ENCODE results near the gene CRAMP1. TPM values are rescaled to one million over a fixed set of nuclear protein-coding genes. Genes with fewer than 3 reads are reported as not detected.

Gene CRAMP1
- total RNA-seq (2022; extraction: Qiagen RNA extraction; ENCODE audit: low read depth) = 13.9 to 17.3 TPM (median 16.1 TPM) in 5 replicates

GRCh38 chr16:1612320-1613111 lies at the start of gene CRAMP1:
Gene CRAMP1, plus strand, starts transcription at chr16:1612360. Its CDS starts 2,280 bp downstream, at chr16:1614640.

GRCh38 chr16:1677942-1678499 lies 65.9 kb downstream of the CRAMP1 start, which contains the start of gene JPT2:
Gene JPT2, plus strand, starts transcription at chr16:1678279. Its CDS starts 34 bp downstream, at chr16:1678313.

GRCh38 chr16:1705688-1706385 lies 93.7 kb downstream of the CRAMP1 start, which contains the start of gene MAPK8IP3:
Gene MAPK8IP3, plus strand, starts transcription at chr16:1706195. Its CDS starts 145 bp downstream, at chr16:1706340.

Other genes starting within 250 kb of the CRAMP1 start
- gene UNKL, start 197.7 kb upstream of the CRAMP1 start, total RNA-seq (2022; extraction: Qiagen RNA extraction; ENCODE audit: low read depth) = 27.5 to 45.1 TPM (median 44.8 TPM) in 5 replicates
- 29.6 to 38.5 TPM (median 37.1 TPM) in 5 replicates for gene UQCC4, start 191.6 kb upstream of the CRAMP1 start, total RNA-seq (2022; extraction: Qiagen RNA extraction; ENCODE audit: low read depth)
- gene PERCC1, start 181.3 kb upstream of the CRAMP1 start, total RNA-seq (2022; extraction: Qiagen RNA extraction; ENCODE audit: low read depth) = not detected in 5 replicates
- 0.14 to 0.89 TPM (median 0.44 TPM) in 5 replicates for gene CCDC154, start 167.8 kb upstream of the CRAMP1 start, total RNA-seq (2022; extraction: Qiagen RNA extraction; ENCODE audit: low read depth)
- 66.8 to 86.1 TPM (median 76.1 TPM) in 5 replicates for gene CLCN7, start 137.3 kb upstream of the CRAMP1 start, total RNA-seq (2022; extraction: Qiagen RNA extraction; ENCODE audit: low read depth)
- not detected in 5 replicates for gene PTX4, start 123.4 kb upstream of the CRAMP1 start, total RNA-seq (2022; extraction: Qiagen RNA extraction; ENCODE audit: low read depth)
- 32.1 to 45.2 TPM (median 36.7 TPM) in 5 replicates for gene TELO2, start 119.0 kb upstream of the CRAMP1 start, total RNA-seq (2022; extraction: Qiagen RNA extraction; ENCODE audit: low read depth)
- gene TMEM204, start 78.7 kb upstream of the CRAMP1 start, total RNA-seq (2022; extraction: Qiagen RNA extraction; ENCODE audit: low read depth) = not detected in 5 replicates
- gene IFT140, start 288 bp upstream of the CRAMP1 start, total RNA-seq (2022; extraction: Qiagen RNA extraction; ENCODE audit: low read depth) = 8.1 to 11.0 TPM (median 8.7 TPM) in 5 replicates
- gene JPT2, start 65.9 kb downstream of the CRAMP1 start, total RNA-seq (2022; extraction: Qiagen RNA extraction; ENCODE audit: low read depth) = 168 to 223 TPM (median 172 TPM) in 5 replicates
- 44.6 to 62.9 TPM (median 50.1 TPM) in 5 replicates for gene MAPK8IP3, start 93.8 kb downstream of the CRAMP1 start, total RNA-seq (2022; extraction: Qiagen RNA extraction; ENCODE audit: low read depth)
- gene NME3, start 159.2 kb downstream of the CRAMP1 start, total RNA-seq (2022; extraction: Qiagen RNA extraction; ENCODE audit: low read depth) = 25.3 to 62.4 TPM (median 54.1 TPM) in 5 replicates
- gene EME2, start 160.4 kb downstream of the CRAMP1 start, total RNA-seq (2022; extraction: Qiagen RNA extraction; ENCODE audit: low read depth) = 7.4 to 11.9 TPM (median 9.4 TPM) in 5 replicates
- 159 to 264 TPM (median 239 TPM) in 5 replicates for gene MRPS34, start 160.8 kb downstream of the CRAMP1 start, total RNA-seq (2022; extraction: Qiagen RNA extraction; ENCODE audit: low read depth)
- gene SPSB3, start 170.2 kb downstream of the CRAMP1 start, total RNA-seq (2022; extraction: Qiagen RNA extraction; ENCODE audit: low read depth) = 15.8 to 27.6 TPM (median 22.9 TPM) in 5 replicates
- gene NUBP2, start 170.6 kb downstream of the CRAMP1 start, total RNA-seq (2022; extraction: Qiagen RNA extraction; ENCODE audit: low read depth) = 54.3 to 94.0 TPM (median 82.4 TPM) in 5 replicates
- gene IGFALS, start 181.3 kb downstream of the CRAMP1 start, total RNA-seq (2022; extraction: Qiagen RNA extraction; ENCODE audit: low read depth) = 0.08 to 0.09 TPM in 2 of 5 replicates, not detected in the others
- 57.1 to 73.9 TPM (median 66.5 TPM) in 5 replicates for gene HAGH, start 214.5 kb downstream of the CRAMP1 start, total RNA-seq (2022; extraction: Qiagen RNA extraction; ENCODE audit: low read depth)
- 41.5 to 50.7 TPM (median 48.3 TPM) in 5 replicates for gene FAHD1, start 214.8 kb downstream of the CRAMP1 start, total RNA-seq (2022; extraction: Qiagen RNA extraction; ENCODE audit: low read depth)

Measured in A549 treated with CpdA at 1 μM for 4 hours (cell line).